Measurements from ENCODE around the gene SYNGR2.

SYNGR2 gene

GRCh38 chr17:78142119-78142861 is 26.1 kb upstream of the SYNGR2 start:
- no peak overlapping the region for H3K4me3 Mint-ChIP-seq
- DNase-seq (ENCODE audit: low spot score in 2 of 2) (no peak), ATAC-seq (replicated peaks; ENCODE audit: extremely low read depth, poor library complexity, severe bottlenecking) (no peak)
- peaks cover 58% of the 10 kb centered on the region for H3K4me1 Mint-ChIP-seq
- H3K27ac Mint-ChIP-seq (ENCODE audit: low read depth): no peak overlapping the region
- H3K27me3 Mint-ChIP-seq: no peaks in the 10 kb centered on the region
- no peaks in the 10 kb centered on the region for H3K9me3 Mint-ChIP-seq
- H3K36me3 Mint-ChIP-seq (ENCODE audit: insufficient read depth): peaks cover 32% of the 10 kb centered on the region

DNA sequence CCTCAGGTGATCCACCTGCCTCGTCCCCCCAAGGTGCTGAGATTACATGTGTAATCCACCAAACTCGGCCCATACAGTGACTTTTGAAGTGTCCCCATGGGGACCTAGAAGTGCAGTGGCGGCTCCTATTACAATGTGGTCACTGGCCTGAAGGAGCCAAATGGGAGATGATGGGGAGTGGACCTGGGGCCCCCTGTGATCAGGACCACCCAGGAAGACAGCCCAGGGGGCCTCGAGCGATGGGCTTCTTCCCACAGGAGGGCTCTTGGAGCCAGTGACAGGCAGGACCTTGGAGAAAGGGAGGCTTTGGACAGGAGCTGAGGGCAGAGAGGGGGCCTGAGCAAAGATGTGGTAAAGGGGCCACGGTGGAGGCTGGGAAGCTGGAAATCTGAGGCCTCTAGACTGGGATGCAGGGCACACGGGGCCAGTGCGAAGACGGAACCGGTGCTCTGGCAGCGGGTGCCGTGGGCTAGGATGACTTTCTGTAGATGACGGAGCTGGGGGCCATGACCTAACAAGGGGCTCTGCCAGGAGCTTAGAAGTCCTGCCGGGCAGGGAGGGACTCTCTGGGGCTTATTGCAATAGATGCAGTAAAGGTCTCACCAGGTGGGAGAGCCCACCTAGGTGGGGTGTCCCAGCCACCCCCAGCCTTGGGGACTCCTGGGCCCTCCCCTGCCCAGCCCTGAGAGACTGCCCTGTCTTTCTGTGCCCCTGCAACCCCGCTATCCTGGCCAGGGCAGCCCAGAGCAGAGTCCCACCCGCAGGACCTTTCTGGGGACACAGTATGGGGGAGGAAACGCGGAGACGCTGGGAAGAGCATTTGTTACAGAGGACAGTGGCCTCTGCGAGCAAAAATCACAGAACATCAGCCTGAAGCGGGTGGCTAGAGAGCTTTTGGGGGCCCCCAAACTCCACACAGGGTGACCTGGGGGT is 24.9 kb upstream of the SYNGR2 start:
- DNase-seq (ENCODE audit: low spot score in 2 of 2): no peak
- Mint-ChIP-seq H3K4me3 (no peak overlapping the region), H3K4me1 (peaks cover 46% of the 10 kb centered on the region), H3K27ac (ENCODE audit: low read depth) (no peak overlapping the region), H3K36me3 (ENCODE audit: insufficient read depth) (peaks cover 23% of the 10 kb centered on the region), H3K9me3 (no peaks in the 10 kb centered on the region), H3K27me3 (no peaks in the 10 kb centered on the region)
- no peak for ATAC-seq (replicated peaks; ENCODE audit: extremely low read depth, poor library complexity, severe bottlenecking)

DNA sequence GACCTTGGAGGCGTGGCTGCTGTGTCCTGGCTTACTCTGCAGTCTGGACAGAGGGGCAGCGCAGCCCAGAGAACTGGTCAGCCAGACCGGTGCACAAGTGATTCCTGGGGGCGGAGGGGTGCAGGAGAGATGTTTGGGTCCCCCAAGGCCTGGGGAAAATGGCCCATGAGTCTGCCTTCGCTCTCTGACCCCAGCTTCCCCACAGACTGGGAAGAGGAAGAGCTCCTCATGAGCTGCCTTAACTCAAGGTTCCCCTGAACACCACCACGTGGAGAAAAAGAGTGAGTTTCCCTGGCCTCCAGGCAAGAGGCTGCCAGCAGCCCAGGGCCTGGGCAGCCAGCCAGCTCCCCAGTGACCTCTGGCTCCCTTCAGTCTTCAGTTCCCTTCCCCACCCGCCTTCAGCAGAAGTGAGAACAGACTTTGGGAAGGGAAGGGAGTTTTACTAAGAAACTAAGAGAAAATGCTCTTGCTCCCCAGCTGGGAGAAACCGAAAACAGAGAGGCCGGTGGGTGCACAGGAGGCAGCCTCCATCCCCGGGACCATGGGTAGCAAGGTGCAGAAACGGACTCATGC is 24.1 kb upstream of the SYNGR2 start:
- H3K4me1 Mint-ChIP-seq: peaks cover 39% of the 10 kb centered on the region
- no peak for DNase-seq (ENCODE audit: low spot score in 2 of 2)

DNA sequence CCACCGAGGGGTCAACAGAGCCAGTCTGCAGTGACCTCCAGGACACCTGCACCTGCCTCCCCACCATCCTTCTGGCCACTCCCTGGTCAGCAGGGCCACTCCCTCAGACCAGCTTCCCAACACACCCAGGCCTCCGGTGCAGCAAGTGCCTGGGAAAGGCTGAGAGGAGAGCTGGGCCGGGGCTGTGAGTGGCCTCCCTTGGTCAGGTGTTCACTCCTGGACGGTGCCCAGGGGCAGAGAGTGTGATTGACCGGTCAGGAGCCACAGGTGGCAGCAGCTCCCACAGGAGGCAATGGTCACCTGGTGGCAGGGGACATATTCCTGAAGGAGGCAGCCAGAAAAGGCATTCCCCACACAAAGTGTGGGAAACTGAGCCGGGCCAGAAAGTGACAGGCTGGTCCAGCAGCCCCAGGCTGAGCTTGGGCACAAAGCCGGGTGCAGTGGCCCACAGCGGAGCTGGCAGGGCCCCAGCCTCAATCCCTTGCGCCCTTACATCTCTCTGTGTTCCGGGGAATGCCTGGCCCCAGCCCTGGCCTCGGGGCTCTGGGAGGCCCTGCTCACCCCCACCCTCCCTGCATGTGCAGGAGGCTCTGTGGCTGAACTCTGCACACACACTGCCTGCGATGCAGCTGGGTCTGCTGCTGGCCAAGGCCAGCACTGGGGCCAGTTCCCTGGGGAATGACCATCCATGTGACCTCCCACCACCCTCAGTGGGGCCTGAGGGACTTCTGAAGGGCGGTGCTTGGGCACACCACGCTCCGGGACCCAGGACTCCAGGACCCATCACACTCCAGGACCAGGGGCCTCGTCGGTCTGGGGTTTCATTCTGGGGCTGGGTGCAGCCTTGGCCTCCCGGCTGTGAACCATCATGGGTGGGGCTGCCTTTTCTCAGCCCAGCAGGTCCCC is 23.4 kb upstream of the SYNGR2 start:
- no peaks in the 10 kb centered on the region for H3K9me3 Mint-ChIP-seq
- H3K36me3 Mint-ChIP-seq (ENCODE audit: insufficient read depth): peaks cover 16% of the 10 kb centered on the region
- H3K27ac Mint-ChIP-seq (ENCODE audit: low read depth): no peak overlapping the region
- no peak for DNase-seq (ENCODE audit: low spot score in 2 of 2)
- no peak for ATAC-seq (replicated peaks; ENCODE audit: extremely low read depth, poor library complexity, severe bottlenecking)
- H3K27me3 Mint-ChIP-seq: no peaks in the 10 kb centered on the region
- no peak overlapping the region for H3K4me3 Mint-ChIP-seq
- H3K4me1 Mint-ChIP-seq: peaks cover 32% of the 10 kb centered on the region

More for the DNA sequence above, 24.1 kb upstream of the SYNGR2 start:
- no peak for ATAC-seq (replicated peaks; ENCODE audit: extremely low read depth, poor library complexity, severe bottlenecking)
- Mint-ChIP-seq H3K4me3 (no peak overlapping the region), H3K27me3 (no peaks in the 10 kb centered on the region), H3K9me3 (no peaks in the 10 kb centered on the region), H3K36me3 (ENCODE audit: insufficient read depth) (peaks cover 20% of the 10 kb centered on the region), H3K27ac (ENCODE audit: low read depth) (no peak overlapping the region)

- Mint-ChIP-seq H3K27ac (ENCODE audit: low read depth) (peak overlapping the region; percentile 29), H3K4me1 (peaks cover 21% of the 10 kb centered on the region), H3K9me3 (no peaks in the 10 kb centered on the region), H3K36me3 (ENCODE audit: insufficient read depth) (peaks cover 7% of the 10 kb centered on the region), H3K27me3 (no peaks in the 10 kb centered on the region), H3K4me3 (no peak overlapping the region)
- DNase-seq (ENCODE audit: low spot score in 2 of 2) (no peak), ATAC-seq (replicated peaks; ENCODE audit: extremely low read depth, poor library complexity, severe bottlenecking) (no peak)
Measured at GRCh38 chr17:78146471-78146869, 21.9 kb upstream of the SYNGR2 start.

- Mint-ChIP-seq H3K9me3 (no peaks in the 10 kb centered on the region), H3K4me3 (no peak overlapping the region), H3K27ac (ENCODE audit: low read depth) (no peak overlapping the region), H3K36me3 (ENCODE audit: insufficient read depth) (peaks cover 7% of the 10 kb centered on the region), H3K4me1 (peaks cover 20% of the 10 kb centered on the region), H3K27me3 (no peaks in the 10 kb centered on the region)
- ATAC-seq (replicated peaks; ENCODE audit: extremely low read depth, poor library complexity, severe bottlenecking) (no peak), DNase-seq (ENCODE audit: low spot score in 2 of 2) (no peak)
Measured at GRCh38 chr17:78146881-78147280, 21.5 kb upstream of the SYNGR2 start.

GRCh38 chr17:78147315-78147998 is 20.9 kb upstream of the SYNGR2 start:
- DNase-seq (ENCODE audit: low spot score in 2 of 2) (no peak), ATAC-seq (replicated peaks; ENCODE audit: extremely low read depth, poor library complexity, severe bottlenecking) (peak; percentile 43)
- H3K27me3 Mint-ChIP-seq: no peaks in the 10 kb centered on the region
- H3K36me3 Mint-ChIP-seq (ENCODE audit: insufficient read depth): peaks cover 6% of the 10 kb centered on the region
- H3K4me3 Mint-ChIP-seq: no peak overlapping the region
- H3K27ac Mint-ChIP-seq (ENCODE audit: low read depth): no peak overlapping the region
- peaks cover 16% of the 10 kb centered on the region for H3K4me1 Mint-ChIP-seq
- no peaks in the 10 kb centered on the region for H3K9me3 Mint-ChIP-seq

DNA sequence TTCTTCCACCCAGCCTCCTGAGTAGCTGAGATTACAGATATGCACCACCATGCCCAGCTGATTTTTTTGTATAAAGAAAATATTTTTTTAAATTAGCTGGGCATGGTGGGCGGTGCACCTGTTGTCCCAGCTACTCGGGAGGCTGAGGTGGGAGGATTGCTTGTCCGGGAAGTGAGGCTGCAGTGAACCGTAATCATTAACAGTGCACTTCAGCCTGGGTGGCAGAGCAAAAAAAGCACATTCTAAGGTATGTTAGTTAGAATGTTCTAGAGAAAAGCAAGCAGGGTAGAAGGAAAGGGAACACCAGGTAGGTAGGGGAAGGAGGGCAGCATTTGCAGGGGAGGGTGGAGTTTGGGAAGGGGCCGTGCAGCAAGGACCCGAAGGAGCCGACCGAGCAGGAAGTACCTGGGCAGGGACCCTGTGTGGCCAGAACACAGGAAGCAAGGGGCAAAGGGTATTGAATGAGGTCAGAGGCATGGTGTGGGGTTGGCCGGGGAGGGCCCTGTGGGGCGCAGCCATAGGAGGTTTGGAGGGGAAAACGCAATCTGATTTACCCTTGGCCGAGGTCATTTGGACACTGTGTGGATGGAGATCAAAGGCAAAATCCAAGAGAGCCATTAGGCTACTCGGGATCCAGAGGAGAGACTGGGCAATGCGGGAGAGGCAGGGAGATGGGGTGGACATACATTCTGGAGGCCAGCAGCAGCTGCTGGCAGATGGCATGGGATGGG is 19.9 kb upstream of the SYNGR2 start:
- Mint-ChIP-seq H3K4me1 (peaks cover 6% of the 10 kb centered on the region), H3K4me3 (no peak overlapping the region), H3K27me3 (no peaks in the 10 kb centered on the region), H3K9me3 (no peaks in the 10 kb centered on the region), H3K36me3 (ENCODE audit: insufficient read depth) (peaks cover under 1% of the 10 kb centered on the region), H3K27ac (ENCODE audit: low read depth) (no peak overlapping the region)
- ATAC-seq (replicated peaks; ENCODE audit: extremely low read depth, poor library complexity, severe bottlenecking) (no peak), DNase-seq (ENCODE audit: low spot score in 2 of 2) (no peak)

GRCh38 chr17:78151514-78152008 is 16.8 kb upstream of the SYNGR2 start:
- Mint-ChIP-seq H3K27ac (ENCODE audit: low read depth) (no peak overlapping the region), H3K27me3 (no peaks in the 10 kb centered on the region), H3K9me3 (no peaks in the 10 kb centered on the region), H3K4me1 (no peaks in the 10 kb centered on the region), H3K36me3 (ENCODE audit: insufficient read depth) (peaks cover 2% of the 10 kb centered on the region), H3K4me3 (no peak overlapping the region)
- DNase-seq (ENCODE audit: low spot score in 2 of 2) (no peak), ATAC-seq (replicated peaks; ENCODE audit: extremely low read depth, poor library complexity, severe bottlenecking) (no peak)

GRCh38 chr17:78154903-78155811 is 13.2 kb upstream of the SYNGR2 start:
- ATAC-seq (replicated peaks; ENCODE audit: extremely low read depth, poor library complexity, severe bottlenecking): peak; percentile 49
- Mint-ChIP-seq H3K4me1 (no peaks in the 10 kb centered on the region), H3K27ac (ENCODE audit: low read depth) (peak overlapping the region; percentile 29), H3K4me3 (no peak overlapping the region), H3K27me3 (no peaks in the 10 kb centered on the region), H3K36me3 (ENCODE audit: insufficient read depth) (peaks cover 2% of the 10 kb centered on the region), H3K9me3 (no peaks in the 10 kb centered on the region)
- no peak for DNase-seq (ENCODE audit: low spot score in 2 of 2)
